GM12864 (cell line): ENCODE data around the gene DCAKD.

Experiments used
- DNase-seq: peaks from one replicate; pipeline ENCODE4 v3.0.0-alpha.2; 2011; ENCODE audit warnings: low read depth
- H3K4me3 ChIP-seq: 2 replicates; pipeline ENCODE4 v1.5.1; 2011; ENCODE audit warnings: mild to moderate bottlenecking, low read depth, low read length, control low read depth
- TF ChIP-seq, protein P1 (sequence below): IDR thresholded peaks from 2 replicates; pipeline ENCODE4 v1.5.1; 2011; ENCODE audit warnings: low read depth, mild to moderate bottlenecking, moderate library complexity, low read length, control low read depth, inconsistent platforms; ENCODE audit errors: missing control alignments

Gene DCAKD

DNA sequence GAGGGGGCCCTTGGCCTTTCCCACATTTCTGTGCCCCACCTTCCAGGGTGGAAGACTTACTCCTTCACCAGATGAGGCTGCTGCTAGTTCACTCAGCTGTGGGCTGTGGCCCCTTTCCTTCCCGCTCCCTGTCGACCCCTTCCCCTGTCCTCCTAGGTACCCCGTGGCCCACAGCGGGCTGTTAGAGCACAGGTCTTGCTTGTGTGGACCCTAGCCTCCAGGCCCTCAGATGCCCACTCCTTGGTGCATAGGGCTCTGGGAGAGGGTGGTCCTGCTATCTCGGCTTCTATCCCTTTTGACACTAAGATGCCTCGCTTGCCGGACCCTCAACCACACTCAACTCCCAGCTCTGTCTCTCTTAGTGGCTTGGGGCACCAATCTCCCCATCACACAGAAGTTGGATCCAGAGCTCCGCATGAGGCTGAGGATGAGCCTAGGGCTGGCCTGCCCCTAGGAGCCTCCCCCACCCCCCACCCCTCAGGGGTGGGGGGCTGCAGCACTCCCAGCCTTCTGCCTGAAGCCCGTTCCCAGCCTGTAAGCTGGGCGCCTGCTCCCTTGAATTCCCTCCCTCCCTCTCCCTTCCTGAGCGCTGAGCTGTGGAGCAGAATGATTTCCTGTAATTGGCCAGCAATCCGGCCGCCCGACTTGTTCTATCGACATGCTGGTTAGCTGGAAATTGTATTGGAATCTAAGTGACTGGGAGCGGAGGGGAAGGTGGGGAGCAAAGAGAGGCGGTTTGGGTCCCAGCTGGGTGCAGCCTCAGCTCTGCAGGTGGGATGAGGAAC, 30.9 kb downstream of the DCAKD start:
- no peak for DNase-seq
- H3K4me3 ChIP-seq = no peak overlapping the region

DNA sequence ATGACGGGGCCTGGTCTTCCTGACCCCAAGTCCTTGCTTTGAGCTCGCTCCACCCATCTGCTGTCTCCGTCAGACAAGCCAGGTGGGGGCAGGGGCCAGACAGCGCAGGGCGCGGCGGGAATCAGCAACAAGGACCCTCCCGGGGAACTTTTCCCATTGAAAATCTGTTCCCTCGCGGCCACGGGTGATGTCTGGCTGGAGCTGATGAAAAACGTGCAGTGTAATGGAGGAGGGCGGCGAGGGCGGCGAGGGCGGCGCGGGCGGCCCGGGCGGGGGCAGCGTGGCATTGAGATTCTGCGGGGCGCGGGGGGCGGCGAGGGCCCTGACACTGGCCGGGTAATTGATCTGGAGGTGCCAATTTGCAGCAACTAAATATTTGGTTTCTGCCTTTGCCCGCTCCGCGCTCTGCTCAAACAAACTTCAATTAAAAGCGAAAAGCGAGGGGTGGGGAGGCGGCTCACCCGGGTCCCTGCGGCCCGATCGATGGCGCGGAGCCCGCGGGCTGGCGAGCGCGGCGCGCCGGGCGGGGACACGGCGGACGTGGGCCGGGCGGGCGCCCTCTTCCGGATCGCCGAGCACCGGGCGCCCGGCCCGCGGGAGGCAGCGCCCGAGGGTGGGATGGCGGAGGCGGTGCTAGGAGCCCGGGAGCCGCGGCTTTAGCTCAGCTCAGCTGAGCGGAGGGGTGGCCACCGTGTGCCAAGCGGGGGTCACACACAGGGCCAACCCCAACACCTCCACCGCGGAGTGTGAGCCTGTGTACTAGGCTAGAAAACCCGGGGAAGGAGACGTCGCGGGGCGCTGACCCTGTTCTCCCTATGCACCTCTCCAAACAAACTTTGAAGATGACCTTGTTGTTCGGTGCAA, 32.4 kb downstream of the DCAKD start:
- TF ChIP-seq, protein P1, sequence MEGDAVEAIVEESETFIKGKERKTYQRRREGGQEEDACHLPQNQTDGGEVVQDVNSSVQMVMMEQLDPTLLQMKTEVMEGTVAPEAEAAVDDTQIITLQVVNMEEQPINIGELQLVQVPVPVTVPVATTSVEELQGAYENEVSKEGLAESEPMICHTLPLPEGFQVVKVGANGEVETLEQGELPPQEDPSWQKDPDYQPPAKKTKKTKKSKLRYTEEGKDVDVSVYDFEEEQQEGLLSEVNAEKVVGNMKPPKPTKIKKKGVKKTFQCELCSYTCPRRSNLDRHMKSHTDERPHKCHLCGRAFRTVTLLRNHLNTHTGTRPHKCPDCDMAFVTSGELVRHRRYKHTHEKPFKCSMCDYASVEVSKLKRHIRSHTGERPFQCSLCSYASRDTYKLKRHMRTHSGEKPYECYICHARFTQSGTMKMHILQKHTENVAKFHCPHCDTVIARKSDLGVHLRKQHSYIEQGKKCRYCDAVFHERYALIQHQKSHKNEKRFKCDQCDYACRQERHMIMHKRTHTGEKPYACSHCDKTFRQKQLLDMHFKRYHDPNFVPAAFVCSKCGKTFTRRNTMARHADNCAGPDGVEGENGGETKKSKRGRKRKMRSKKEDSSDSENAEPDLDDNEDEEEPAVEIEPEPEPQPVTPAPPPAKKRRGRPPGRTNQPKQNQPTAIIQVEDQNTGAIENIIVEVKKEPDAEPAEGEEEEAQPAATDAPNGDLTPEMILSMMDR = peak; percentile 30
- peak overlapping the region; percentile 51 for H3K4me3 ChIP-seq
- DNase-seq = no peak

More for the DNA sequence above, 30.9 kb downstream of the DCAKD start:
- TF ChIP-seq, protein P1 = no peak

DNA sequence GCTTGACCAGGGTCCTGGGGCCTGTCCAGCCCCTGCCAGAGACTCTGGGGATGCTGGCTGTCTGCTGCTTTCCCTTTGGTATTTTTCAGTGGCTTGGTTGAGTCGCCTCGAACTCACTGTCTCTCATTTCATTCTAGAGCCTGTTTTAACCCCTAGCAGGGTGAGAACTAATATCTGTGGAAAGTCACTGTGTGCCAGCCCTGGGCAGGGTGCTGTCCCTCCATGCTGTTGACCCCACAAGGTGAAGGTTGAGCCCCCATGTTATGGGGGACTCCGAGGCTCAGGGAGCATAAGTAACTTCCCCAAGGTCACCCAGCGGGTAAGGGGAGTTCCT, 33.0 kb downstream of the DCAKD start:
- TF ChIP-seq, protein P1 = no peak
- peak overlapping the region; percentile 51; the same call in 1 of the 2 replicates for H3K4me3 ChIP-seq
- no peak for DNase-seq

DNA sequence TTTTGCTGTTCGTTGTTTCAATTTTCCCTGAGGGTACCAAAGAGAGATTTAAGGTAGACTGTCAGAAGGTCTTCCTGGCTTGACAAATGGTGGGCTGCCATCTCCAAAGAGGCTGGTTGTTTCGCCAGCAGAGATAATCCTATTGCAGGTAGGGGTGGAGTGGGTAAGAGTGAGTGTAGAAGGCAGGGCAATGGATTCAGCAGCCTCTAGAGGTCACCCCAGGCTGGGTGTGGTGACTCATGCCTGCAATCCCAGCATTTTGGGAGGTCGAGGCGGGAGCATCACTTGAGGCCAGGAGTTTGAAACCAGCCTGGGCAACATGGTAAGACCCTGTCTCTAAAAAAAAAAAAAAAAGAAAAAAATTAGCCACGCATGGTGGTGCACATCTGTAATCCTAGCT, 34.6 kb downstream of the DCAKD start:
- TF ChIP-seq, protein P1 = peak; percentile 57
- DNase-seq = no peak
- no peak overlapping the region for H3K4me3 ChIP-seq

DNA sequence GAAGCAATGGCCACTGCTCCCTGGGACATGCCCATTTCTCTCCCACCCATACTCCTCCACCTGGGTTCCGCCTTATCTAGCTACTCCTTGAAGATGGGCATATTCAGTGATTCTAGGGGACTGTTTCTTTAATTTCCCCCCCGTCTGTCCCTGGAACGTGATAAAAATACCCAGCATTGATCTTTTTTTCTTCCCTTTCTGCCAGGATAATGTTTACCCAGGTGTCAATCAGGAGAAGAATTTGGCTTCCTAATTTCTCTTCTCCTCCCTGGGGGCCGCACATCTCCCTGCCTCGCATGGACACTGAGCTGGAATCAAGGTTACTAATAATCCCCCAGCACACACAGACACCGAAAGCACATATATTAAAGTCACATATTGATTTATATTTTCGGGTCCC, 35.2 kb downstream of the DCAKD start:
- DNase-seq = no peak
- H3K4me3 ChIP-seq = no peak overlapping the region
- TF ChIP-seq, protein P1 = no peak

DNA sequence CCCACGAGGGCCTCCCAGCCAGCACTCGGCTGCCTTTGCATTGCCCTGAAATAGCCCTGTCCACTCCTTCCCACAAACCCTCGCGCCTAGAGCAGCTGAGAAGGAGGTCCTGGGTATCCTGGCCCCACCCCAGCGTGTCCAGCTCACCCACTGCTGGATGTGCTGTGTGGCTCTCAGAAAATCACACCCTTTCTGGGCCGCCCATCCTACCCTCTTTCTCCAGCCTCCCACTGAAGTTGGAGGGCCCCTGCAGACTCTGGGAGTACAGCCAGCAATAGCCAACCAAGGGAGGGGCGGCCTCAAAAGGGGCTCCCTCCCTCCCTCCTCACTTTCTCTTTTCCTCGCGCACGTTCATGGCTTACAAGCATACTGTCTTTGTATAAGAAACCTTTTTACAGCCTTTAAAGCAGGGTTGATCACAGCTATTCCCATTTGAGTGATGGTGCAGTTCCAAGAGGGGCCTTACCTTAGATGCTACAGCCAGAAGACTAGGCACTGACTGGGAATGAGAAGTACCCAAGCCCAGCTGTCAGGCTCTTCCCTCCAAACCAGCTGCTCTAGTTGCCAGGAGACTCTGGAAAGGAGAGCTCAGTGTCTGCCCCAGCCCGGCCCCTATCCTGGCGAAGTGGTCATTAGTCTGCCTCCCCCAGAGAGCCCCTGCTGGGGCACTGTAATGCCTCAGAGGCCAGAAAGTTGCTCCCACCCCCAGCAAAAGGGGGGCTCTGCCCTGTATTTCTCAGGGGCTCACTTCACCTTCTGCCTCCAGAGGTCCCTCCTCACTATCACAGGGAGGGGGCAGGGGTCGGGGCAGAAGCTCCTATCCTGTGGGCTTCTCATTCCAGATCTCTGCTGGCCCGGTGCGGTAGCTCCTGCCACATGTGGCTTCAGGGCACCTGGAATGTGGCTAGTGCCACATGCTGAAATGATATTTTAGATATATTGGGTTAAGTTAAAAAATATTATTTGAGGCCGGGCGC, 38.1 kb downstream of the DCAKD start:
- TF ChIP-seq, protein P1 = no peak
- DNase-seq = no peak
- no peak overlapping the region for H3K4me3 ChIP-seq
